ENCODE data around the gene BMP2.

DNA sequence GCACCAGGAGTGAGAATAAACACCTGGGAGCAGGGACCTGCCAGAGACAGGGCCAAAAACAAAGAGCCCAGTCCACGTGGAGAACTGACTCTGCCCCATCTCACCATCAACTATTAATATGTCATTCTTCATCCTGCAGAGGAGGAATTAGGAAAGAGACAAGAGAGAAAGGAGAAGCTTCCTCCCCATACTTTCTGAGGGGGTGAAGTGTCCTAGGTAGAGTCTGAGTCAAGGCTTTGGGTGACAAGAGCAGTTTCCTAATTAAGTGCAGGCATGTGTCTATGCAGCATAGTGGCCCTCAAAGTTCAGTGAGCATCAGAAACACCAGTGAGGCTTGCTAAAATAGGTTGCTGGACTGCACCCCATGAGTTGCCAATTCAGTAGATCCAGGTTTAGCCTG, 40.7 kb upstream of the BMP2 start:
- TF ChIP-seq, protein P1, sequence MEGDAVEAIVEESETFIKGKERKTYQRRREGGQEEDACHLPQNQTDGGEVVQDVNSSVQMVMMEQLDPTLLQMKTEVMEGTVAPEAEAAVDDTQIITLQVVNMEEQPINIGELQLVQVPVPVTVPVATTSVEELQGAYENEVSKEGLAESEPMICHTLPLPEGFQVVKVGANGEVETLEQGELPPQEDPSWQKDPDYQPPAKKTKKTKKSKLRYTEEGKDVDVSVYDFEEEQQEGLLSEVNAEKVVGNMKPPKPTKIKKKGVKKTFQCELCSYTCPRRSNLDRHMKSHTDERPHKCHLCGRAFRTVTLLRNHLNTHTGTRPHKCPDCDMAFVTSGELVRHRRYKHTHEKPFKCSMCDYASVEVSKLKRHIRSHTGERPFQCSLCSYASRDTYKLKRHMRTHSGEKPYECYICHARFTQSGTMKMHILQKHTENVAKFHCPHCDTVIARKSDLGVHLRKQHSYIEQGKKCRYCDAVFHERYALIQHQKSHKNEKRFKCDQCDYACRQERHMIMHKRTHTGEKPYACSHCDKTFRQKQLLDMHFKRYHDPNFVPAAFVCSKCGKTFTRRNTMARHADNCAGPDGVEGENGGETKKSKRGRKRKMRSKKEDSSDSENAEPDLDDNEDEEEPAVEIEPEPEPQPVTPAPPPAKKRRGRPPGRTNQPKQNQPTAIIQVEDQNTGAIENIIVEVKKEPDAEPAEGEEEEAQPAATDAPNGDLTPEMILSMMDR (IDR thresholded peaks at IDR 0.05; ENCODE audit: low read depth, low read length, missing input control), result no peak
- TF ChIP-seq RAD21 (IDR thresholded peaks at IDR 0.05) (no peak), HNF4G (IDR thresholded peaks at IDR 0.05) (no peak)

All from liver (tissue), 3 donors.